Suprapubic skin (tissue), 4 donors: Measurements from ENCODE around the gene FRMD4A. TPM values are rescaled to one million over a fixed set of nuclear protein-coding genes. Genes with fewer than 3 reads are reported as not detected.

Experiments used
- DNase-seq, 2 donors: peaks; one replicate each; pipeline ENCODE4 v3.0.0-alpha.2; 2019; ENCODE audit warnings: low spot score in 2 of 2
- H3K27ac ChIP-seq: fragments of 200-600 bp; sonication (generic); one replicate; pipeline ENCODE4 v1.5.1; 2019
- H3K27me3 ChIP-seq: fragments of 200-600 bp; sonication (generic); one replicate; pipeline ENCODE4 v1.5.1; 2019
- H3K36me3 ChIP-seq: fragments of 200-600 bp; sonication (generic); one replicate; pipeline ENCODE4 v1.5.1; 2019
- H3K4me1 ChIP-seq: fragments of 200-600 bp; sonication (generic); one replicate; pipeline ENCODE4 v1.5.1; 2019
- H3K4me3 ChIP-seq: fragments of 200-600 bp; sonication (generic); one replicate; pipeline ENCODE4 v1.5.1; 2019; ENCODE audit warnings: mild to moderate bottlenecking
- H3K9me3 ChIP-seq: fragments of 200-600 bp; sonication (generic); one replicate; pipeline ENCODE4 v1.5.1; 2019
- CTCF ChIP-seq, 2 donors: fragments of 200-600 bp in 1 of 2; fragments of 450-650 bp in 1 of 2; sonication (generic) in 1 of 2; IDR thresholded peaks; one replicate each; pipeline ENCODE4 v1.5.1; 2016 to 2019; ENCODE audit warnings: antibody characterized with exemption in 2 of 2, mild to moderate bottlenecking in 1 of 2, moderate library complexity in 1 of 2
- EP300 ChIP-seq: sonication (generic); formaldehyde crosslinking; IDR thresholded peaks from one replicate; pipeline ENCODE4 v1.6.1; 2017; ENCODE audit warnings: antibody characterized with exemption
- POLR2A ChIP-seq, 2 donors: fragments of 450-650 bp; IDR thresholded peaks; one replicate each; pipeline ENCODE4 v1.6.1; 2017; ENCODE audit warnings: antibody characterized with exemption in 2 of 2, mild to moderate bottlenecking in 2 of 2, moderate library complexity in 2 of 2
- POLR2AphosphoS5 ChIP-seq, 3 donors: sonication (generic); formaldehyde crosslinking; IDR thresholded peaks; one replicate each; pipeline ENCODE4 v1.6.1; 2017; ENCODE audit warnings: antibody characterized with exemption in 3 of 3
- WGBS: methylation state at CpG from one replicate; pipeline ENCODE4 v1.1.5; 2018; 5-methylcytosine and 5-hydroxymethylcytosine counted together
- total RNA-seq, 4 donors: library from RNA; depleted of rRNA; stranded (reverse); fragments of >200 nt; gene quantifications; one replicate each; pipeline ENCODE4 v1.1.0, GENCODE V29; 2016

The FRMD4A gene
- total RNA-seq, 4 donors from 2014 or later: 27.4 to 86.3 (median 58.0) TPM

GRCh38 chr10:14120812-14121211 is 209.9 kb downstream of the FRMD4A start:
- Histone ChIP-seq H3K4me3 (no peak overlapping the region), H3K27ac (no peak overlapping the region), H3K27me3 (no peaks in the 10 kb centered on the region), H3K9me3 (no peaks in the 10 kb centered on the region), H3K4me1 (no peaks in the 10 kb centered on the region), H3K36me3 (no peaks in the 10 kb centered on the region)
- TF ChIP-seq EP300: no peak
- no peak for DNase-seq
- WGBS: 75% methylated on average over 2 of the region's 2 CpGs

GRCh38 chr10:14118953-14119352 is 211.8 kb downstream of the FRMD4A start:
- H3K4me3 ChIP-seq: no peak overlapping the region
- H3K36me3 ChIP-seq: no peaks in the 10 kb centered on the region
- no peaks in the 10 kb centered on the region for H3K9me3 ChIP-seq
- no peak overlapping the region for H3K27ac ChIP-seq
- H3K4me1 ChIP-seq: no peaks in the 10 kb centered on the region
- 91% methylated on average over 4 of the region's 4 CpGs for whole genome bisulfite sequencing
- no peak for DNase-seq
- H3K27me3 ChIP-seq: no peaks in the 10 kb centered on the region
- TF ChIP-seq POLR2AphosphoS5 (IDR thresholded peaks at IDR 0.05) (no peak), CTCF (IDR thresholded peaks at IDR 0.05) (no peak), POLR2A (IDR thresholded peaks at IDR 0.05) (no peak)

GRCh38 chr10:14116837-14117236 is 213.9 kb downstream of the FRMD4A start:
- H3K4me1 ChIP-seq: no peaks in the 10 kb centered on the region

GRCh38 chr10:14116021-14116420 is 214.7 kb downstream of the FRMD4A start:
- Histone ChIP-seq H3K27me3 (no peaks in the 10 kb centered on the region), H3K27ac (no peak overlapping the region), H3K9me3 (no peaks in the 10 kb centered on the region), H3K36me3 (no peaks in the 10 kb centered on the region), H3K4me3 (no peak overlapping the region), H3K4me1 (no peaks in the 10 kb centered on the region)
- 78% methylated on average over 8 of the region's 8 CpGs for WGBS
- no peak for DNase-seq
- no peak for TF ChIP-seq CTCF (IDR thresholded peaks at IDR 0.05)
- TF ChIP-seq POLR2AphosphoS5 (IDR thresholded peaks at IDR 0.05): no peak
- TF ChIP-seq POLR2A (IDR thresholded peaks at IDR 0.05): no peak
- TF ChIP-seq EP300: no peak

More at GRCh38 chr10:14116837-14117236, 213.9 kb downstream of the FRMD4A start:
- H3K4me3 ChIP-seq: no peak overlapping the region
- TF ChIP-seq POLR2AphosphoS5 (IDR thresholded peaks at IDR 0.05): no peak
- no peak for TF ChIP-seq EP300
- no peak for TF ChIP-seq POLR2A (IDR thresholded peaks at IDR 0.05)
- TF ChIP-seq CTCF (IDR thresholded peaks at IDR 0.05): no peak
- no peaks in the 10 kb centered on the region for H3K27me3 ChIP-seq
- no peaks in the 10 kb centered on the region for H3K36me3 ChIP-seq
- H3K9me3 ChIP-seq: no peaks in the 10 kb centered on the region
- no peak for DNase-seq
- no peak overlapping the region for H3K27ac ChIP-seq

- no peaks in the 10 kb centered on the region for H3K36me3 ChIP-seq
- no peak for TF ChIP-seq EP300
- TF ChIP-seq POLR2AphosphoS5 (IDR thresholded peaks at IDR 0.05): no peak
- TF ChIP-seq CTCF (IDR thresholded peaks at IDR 0.05): no peak
- TF ChIP-seq POLR2A (IDR thresholded peaks at IDR 0.05): no peak
- no peak overlapping the region for H3K4me3 ChIP-seq
- WGBS: 95% methylated on average over 2 of the region's 2 CpGs
- no peak overlapping the region for H3K27ac ChIP-seq
- no peaks in the 10 kb centered on the region for H3K4me1 ChIP-seq
- no peaks in the 10 kb centered on the region for H3K9me3 ChIP-seq
- no peaks in the 10 kb centered on the region for H3K27me3 ChIP-seq
- DNase-seq: no peak
These were observed 215.9 kb downstream of the FRMD4A start for GRCh38 chr10:14114791-14115190.

- H3K36me3 ChIP-seq: no peaks in the 10 kb centered on the region
- H3K4me1 ChIP-seq: no peaks in the 10 kb centered on the region
- no peaks in the 10 kb centered on the region for H3K27me3 ChIP-seq
- DNase-seq: no peak
- H3K27ac ChIP-seq: no peak overlapping the region
- WGBS: 78% methylated on average over 5 of the region's 5 CpGs
- TF ChIP-seq EP300: no peak
- no peak for TF ChIP-seq POLR2AphosphoS5 (IDR thresholded peaks at IDR 0.05)
- no peak for TF ChIP-seq CTCF (IDR thresholded peaks at IDR 0.05)
- TF ChIP-seq POLR2A (IDR thresholded peaks at IDR 0.05): no peak
- no peak overlapping the region for H3K4me3 ChIP-seq
- H3K9me3 ChIP-seq: no peaks in the 10 kb centered on the region
These were observed 218.7 kb downstream of the FRMD4A start for GRCh38 chr10:14112056-14112455.
